Osteoblast (primary cell): ENCODE data around the gene CDH22. TPM values are rescaled to one million over a fixed set of nuclear protein-coding genes. Genes with fewer than 3 reads are reported as not detected.

Experiments used
- DNase-seq: peaks from one replicate; pipeline ENCODE4 v3.0.0; 2011; ENCODE audit warnings: low spot score, mixed read lengths; ENCODE audit not compliant: insufficient read length; ENCODE audit errors: missing footprints
- H2AFZ ChIP-seq: 2 replicates; pipeline ENCODE4 v1.6.0; 2011; ENCODE audit warnings: mild to moderate bottlenecking, low read length
- H3K27ac ChIP-seq: 2 replicates; pipeline ENCODE4 v1.5.1; 2011; ENCODE audit warnings: mild to moderate bottlenecking, low read depth, low read length, moderate library complexity
- H3K27me3 ChIP-seq: 2 replicates; pipeline ENCODE4 v1.6.0; 2012; ENCODE audit warnings: mild to moderate bottlenecking, control low read depth, inconsistent platforms, low read length, moderate library complexity; ENCODE audit not compliant: insufficient read depth
- H3K36me3 ChIP-seq: 2 replicates; pipeline ENCODE4 v1.5.1; 2011; ENCODE audit warnings: mild to moderate bottlenecking, low read length, control low read depth, moderate library complexity; ENCODE audit not compliant: insufficient read depth
- H3K4me1 ChIP-seq: 2 replicates; pipeline ENCODE4 v1.5.1; 2011; ENCODE audit warnings: mild to moderate bottlenecking, low read length, control low read depth, moderate library complexity; ENCODE audit not compliant: insufficient read depth
- H3K4me2 ChIP-seq: 2 replicates; pipeline ENCODE4 v1.6.0; 2011; ENCODE audit warnings: mild to moderate bottlenecking, low read length; ENCODE audit not compliant: insufficient read depth
- H3K4me3 ChIP-seq: fragments of 200-600 bp; sonication (generic); 3 replicates; pipeline ENCODE4 v1.5.1; 2012; ENCODE audit warnings: mild to moderate bottlenecking, low read length, inconsistent platforms; ENCODE audit not compliant: insufficient read depth
- H3K79me2 ChIP-seq: 2 replicates; pipeline ENCODE4 v1.6.0; 2012; ENCODE audit warnings: mild to moderate bottlenecking, low read length, control low read depth, inconsistent platforms; ENCODE audit not compliant: insufficient read depth
- H3K9me3 ChIP-seq: 2 replicates; pipeline ENCODE4 v1.5.1; 2011; ENCODE audit warnings: low read depth, low read length, control low read depth
- H4K20me1 ChIP-seq: 2 replicates; pipeline ENCODE4 v1.6.0; 2012; ENCODE audit warnings: mild to moderate bottlenecking, low read length, control low read depth; ENCODE audit not compliant: insufficient read depth
- CTCF ChIP-seq: IDR thresholded peaks from 2 replicates; pipeline ENCODE4 v1.5.1; 2011; ENCODE audit warnings: mild to moderate bottlenecking, low read depth, low read length, moderate library complexity; ENCODE audit errors: extremely low read depth
- total RNA-seq: library from RNA; depleted of rRNA; stranded (reverse); fragments of >200 nt; gene quantifications from 2 replicates; pipeline ENCODE4 v1.2.3, GENCODE V29; 2012

Gene CDH22
- total RNA-seq, 1 donor: not detected

- H3K36me3 ChIP-seq: no peaks in the 10 kb centered on the region
- H3K4me1 ChIP-seq: no peaks in the 10 kb centered on the region
- H3K79me2 ChIP-seq: no peaks in the 10 kb centered on the region
- no peak overlapping the region for H3K27ac ChIP-seq
- no peak overlapping the region for H3K4me3 ChIP-seq
- H4K20me1 ChIP-seq: no peaks in the 10 kb centered on the region
- no peaks in the 10 kb centered on the region for H3K9me3 ChIP-seq
- no peak overlapping the region for H2AFZ ChIP-seq
- peak; percentile 88 for DNase-seq
- TF ChIP-seq CTCF: no peak
- H3K4me2 ChIP-seq: no peak overlapping the region
- H3K27me3 ChIP-seq: peaks cover 36% of the 10 kb centered on the region
Observed at GRCh38 chr20:46253391-46253790, 54.9 kb downstream of the CDH22 start.

- no peaks in the 10 kb centered on the region for H4K20me1 ChIP-seq
- H2AFZ ChIP-seq: no peak overlapping the region
- H3K4me2 ChIP-seq: no peak overlapping the region
- no peaks in the 10 kb centered on the region for H3K4me1 ChIP-seq
- no peak for DNase-seq
- TF ChIP-seq CTCF: no peak
- no peaks in the 10 kb centered on the region for H3K9me3 ChIP-seq
- H3K27me3 ChIP-seq: peaks cover 44% of the 10 kb centered on the region
- H3K36me3 ChIP-seq: no peaks in the 10 kb centered on the region
- H3K4me3 ChIP-seq: no peak overlapping the region
- no peaks in the 10 kb centered on the region for H3K79me2 ChIP-seq
- no peak overlapping the region for H3K27ac ChIP-seq
Observed at GRCh38 chr20:46252352-46253091, 55.8 kb downstream of the CDH22 start.

GRCh38 chr20:46251211-46251673 lies 57.1 kb downstream of the CDH22 start:
- Histone ChIP-seq H3K79me2 (no peaks in the 10 kb centered on the region), H3K36me3 (no peaks in the 10 kb centered on the region), H2AFZ (no peak overlapping the region), H4K20me1 (no peaks in the 10 kb centered on the region), H3K27me3 (peaks cover 57% of the 10 kb centered on the region), H3K9me3 (no peaks in the 10 kb centered on the region), H3K4me2 (no peak overlapping the region), H3K27ac (no peak overlapping the region), H3K4me1 (no peaks in the 10 kb centered on the region), H3K4me3 (no peak overlapping the region)
- no peak for DNase-seq
- TF ChIP-seq CTCF: no peak

- Histone ChIP-seq H3K27me3 (peaks cover 62% of the 10 kb centered on the region), H3K36me3 (no peaks in the 10 kb centered on the region), H3K4me1 (no peaks in the 10 kb centered on the region), H4K20me1 (no peaks in the 10 kb centered on the region), H3K9me3 (no peaks in the 10 kb centered on the region), H2AFZ (no peak overlapping the region), H3K79me2 (no peaks in the 10 kb centered on the region), H3K27ac (no peak overlapping the region), H3K4me2 (no peak overlapping the region), H3K4me3 (no peak overlapping the region)
- TF ChIP-seq CTCF: no peak
- DNase-seq: no peak
Observed at GRCh38 chr20:46250772-46251171, 57.5 kb downstream of the CDH22 start.
